H1 (cell line): Measurements from ENCODE around the gene USP54. TPM values are rescaled to one million over a fixed set of nuclear protein-coding genes. Genes with fewer than 3 reads are reported as not detected.

Source experiments
- EGR1 ChIP-seq: IDR thresholded peaks from 2 replicates; pipeline ENCODE4 v1.6.1; 2011; ENCODE audit warnings: low read depth, low read length, borderline replicate concordance
- EP300 ChIP-seq, 2 experiments: IDR thresholded peaks; 1 replicate in 1 of 2; 2 replicates in 1 of 2; pipeline ENCODE4 v1.6.1; 2011 to 2012; ENCODE audit warnings: low read depth in 2 of 2, low read length in 2 of 2, mild to moderate bottlenecking in 2 of 2, borderline replicate concordance in 1 of 2, inconsistent platforms in 1 of 2, moderate library complexity in 1 of 2
- EZH2 ChIP-seq: fragments of 200-600 bp; sonication (generic); IDR thresholded peaks from 2 replicates; pipeline ENCODE4 v1.7.1; 2012; ENCODE audit warnings: low read depth, mild to moderate bottlenecking, moderate library complexity, low read length, inconsistent platforms; ENCODE audit not compliant: severe bottlenecking
- KDM1A ChIP-seq: fragments of 200-600, 300-600 bp; sonication (generic); IDR thresholded peaks from 2 replicates; pipeline ENCODE4 v1.7.1; 2016; ENCODE audit warnings: mild to moderate bottlenecking, low read length, borderline replicate concordance
- SP2 ChIP-seq: IDR thresholded peaks from 2 replicates; pipeline ENCODE4 v1.6.1; 2012; ENCODE audit warnings: mild to moderate bottlenecking, low read length, inconsistent platforms
- polyA plus RNA-seq, 7 experiments: library from polyadenylated mRNA; depleted of rRNA in 3 of 7; stranded (reverse) in 5 of 7; unstranded in 2 of 7; fragments of >200 nt in 5 of 7; fragments of 200-250 nt in 2 of 7; gene quantifications; 1 replicate in 5 of 7; 2 replicates in 1 of 7; 4 replicates in 1 of 7; pipeline versions ENCODE4 v1.2.1 to v1.2.3, GENCODE V29; 2011 to 2013; ENCODE audit warnings: missing spikeins in 2 of 7, mixed read lengths in 2 of 7
- total RNA-seq: library from RNA; stranded (reverse); fragmentation: NEBNext Ultra II Directional; extraction: Animal tissue kit (Norgen Biotek cat#: 25700); gene quantifications from 2 replicates; pipeline ENCODE4 v1.2.1, GENCODE V29; 2021
- TF ChIP-seq, protein P1 (sequence below): fragments of 300-600 bp; sonication (generic); IDR thresholded peaks from 2 replicates; pipeline ENCODE4 v1.7.1; 2012; ENCODE audit warnings: low read length, moderate library complexity, mild to moderate bottlenecking, inconsistent platforms; ENCODE audit not compliant: insufficient replicate concordance
- TF ChIP-seq, protein P2 (sequence below): IDR thresholded peaks from 2 replicates; pipeline ENCODE4 v1.6.1; 2012; ENCODE audit warnings: low read length, inconsistent platforms

Gene USP54
- total and polyA plus RNA-seq, 2 of the 8 experiments (the other 6 are each of a cell fraction or from before 2014, with no cell fraction given) = 46.2 to 65.6 TPM

DNA sequence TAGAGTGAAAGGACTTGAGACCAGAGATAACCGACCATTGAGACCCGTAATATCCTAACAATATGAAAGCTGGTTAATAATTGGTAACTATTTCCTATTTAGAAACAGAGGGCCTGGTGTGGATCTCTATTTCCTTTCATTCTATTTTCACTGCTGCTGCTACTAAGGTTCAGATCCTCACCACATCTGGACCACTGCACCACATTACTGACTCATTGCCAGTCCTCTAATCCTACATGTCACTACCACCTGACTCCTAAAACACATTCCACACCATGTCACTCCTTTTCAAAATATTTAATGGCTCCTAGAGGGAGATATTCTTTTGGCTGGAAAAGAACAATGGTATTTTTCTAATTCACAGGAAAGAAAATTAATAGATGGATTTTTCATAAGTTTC, 6.4 kb downstream of the USP54 start (continued):
- TF ChIP-seq, protein P1, sequence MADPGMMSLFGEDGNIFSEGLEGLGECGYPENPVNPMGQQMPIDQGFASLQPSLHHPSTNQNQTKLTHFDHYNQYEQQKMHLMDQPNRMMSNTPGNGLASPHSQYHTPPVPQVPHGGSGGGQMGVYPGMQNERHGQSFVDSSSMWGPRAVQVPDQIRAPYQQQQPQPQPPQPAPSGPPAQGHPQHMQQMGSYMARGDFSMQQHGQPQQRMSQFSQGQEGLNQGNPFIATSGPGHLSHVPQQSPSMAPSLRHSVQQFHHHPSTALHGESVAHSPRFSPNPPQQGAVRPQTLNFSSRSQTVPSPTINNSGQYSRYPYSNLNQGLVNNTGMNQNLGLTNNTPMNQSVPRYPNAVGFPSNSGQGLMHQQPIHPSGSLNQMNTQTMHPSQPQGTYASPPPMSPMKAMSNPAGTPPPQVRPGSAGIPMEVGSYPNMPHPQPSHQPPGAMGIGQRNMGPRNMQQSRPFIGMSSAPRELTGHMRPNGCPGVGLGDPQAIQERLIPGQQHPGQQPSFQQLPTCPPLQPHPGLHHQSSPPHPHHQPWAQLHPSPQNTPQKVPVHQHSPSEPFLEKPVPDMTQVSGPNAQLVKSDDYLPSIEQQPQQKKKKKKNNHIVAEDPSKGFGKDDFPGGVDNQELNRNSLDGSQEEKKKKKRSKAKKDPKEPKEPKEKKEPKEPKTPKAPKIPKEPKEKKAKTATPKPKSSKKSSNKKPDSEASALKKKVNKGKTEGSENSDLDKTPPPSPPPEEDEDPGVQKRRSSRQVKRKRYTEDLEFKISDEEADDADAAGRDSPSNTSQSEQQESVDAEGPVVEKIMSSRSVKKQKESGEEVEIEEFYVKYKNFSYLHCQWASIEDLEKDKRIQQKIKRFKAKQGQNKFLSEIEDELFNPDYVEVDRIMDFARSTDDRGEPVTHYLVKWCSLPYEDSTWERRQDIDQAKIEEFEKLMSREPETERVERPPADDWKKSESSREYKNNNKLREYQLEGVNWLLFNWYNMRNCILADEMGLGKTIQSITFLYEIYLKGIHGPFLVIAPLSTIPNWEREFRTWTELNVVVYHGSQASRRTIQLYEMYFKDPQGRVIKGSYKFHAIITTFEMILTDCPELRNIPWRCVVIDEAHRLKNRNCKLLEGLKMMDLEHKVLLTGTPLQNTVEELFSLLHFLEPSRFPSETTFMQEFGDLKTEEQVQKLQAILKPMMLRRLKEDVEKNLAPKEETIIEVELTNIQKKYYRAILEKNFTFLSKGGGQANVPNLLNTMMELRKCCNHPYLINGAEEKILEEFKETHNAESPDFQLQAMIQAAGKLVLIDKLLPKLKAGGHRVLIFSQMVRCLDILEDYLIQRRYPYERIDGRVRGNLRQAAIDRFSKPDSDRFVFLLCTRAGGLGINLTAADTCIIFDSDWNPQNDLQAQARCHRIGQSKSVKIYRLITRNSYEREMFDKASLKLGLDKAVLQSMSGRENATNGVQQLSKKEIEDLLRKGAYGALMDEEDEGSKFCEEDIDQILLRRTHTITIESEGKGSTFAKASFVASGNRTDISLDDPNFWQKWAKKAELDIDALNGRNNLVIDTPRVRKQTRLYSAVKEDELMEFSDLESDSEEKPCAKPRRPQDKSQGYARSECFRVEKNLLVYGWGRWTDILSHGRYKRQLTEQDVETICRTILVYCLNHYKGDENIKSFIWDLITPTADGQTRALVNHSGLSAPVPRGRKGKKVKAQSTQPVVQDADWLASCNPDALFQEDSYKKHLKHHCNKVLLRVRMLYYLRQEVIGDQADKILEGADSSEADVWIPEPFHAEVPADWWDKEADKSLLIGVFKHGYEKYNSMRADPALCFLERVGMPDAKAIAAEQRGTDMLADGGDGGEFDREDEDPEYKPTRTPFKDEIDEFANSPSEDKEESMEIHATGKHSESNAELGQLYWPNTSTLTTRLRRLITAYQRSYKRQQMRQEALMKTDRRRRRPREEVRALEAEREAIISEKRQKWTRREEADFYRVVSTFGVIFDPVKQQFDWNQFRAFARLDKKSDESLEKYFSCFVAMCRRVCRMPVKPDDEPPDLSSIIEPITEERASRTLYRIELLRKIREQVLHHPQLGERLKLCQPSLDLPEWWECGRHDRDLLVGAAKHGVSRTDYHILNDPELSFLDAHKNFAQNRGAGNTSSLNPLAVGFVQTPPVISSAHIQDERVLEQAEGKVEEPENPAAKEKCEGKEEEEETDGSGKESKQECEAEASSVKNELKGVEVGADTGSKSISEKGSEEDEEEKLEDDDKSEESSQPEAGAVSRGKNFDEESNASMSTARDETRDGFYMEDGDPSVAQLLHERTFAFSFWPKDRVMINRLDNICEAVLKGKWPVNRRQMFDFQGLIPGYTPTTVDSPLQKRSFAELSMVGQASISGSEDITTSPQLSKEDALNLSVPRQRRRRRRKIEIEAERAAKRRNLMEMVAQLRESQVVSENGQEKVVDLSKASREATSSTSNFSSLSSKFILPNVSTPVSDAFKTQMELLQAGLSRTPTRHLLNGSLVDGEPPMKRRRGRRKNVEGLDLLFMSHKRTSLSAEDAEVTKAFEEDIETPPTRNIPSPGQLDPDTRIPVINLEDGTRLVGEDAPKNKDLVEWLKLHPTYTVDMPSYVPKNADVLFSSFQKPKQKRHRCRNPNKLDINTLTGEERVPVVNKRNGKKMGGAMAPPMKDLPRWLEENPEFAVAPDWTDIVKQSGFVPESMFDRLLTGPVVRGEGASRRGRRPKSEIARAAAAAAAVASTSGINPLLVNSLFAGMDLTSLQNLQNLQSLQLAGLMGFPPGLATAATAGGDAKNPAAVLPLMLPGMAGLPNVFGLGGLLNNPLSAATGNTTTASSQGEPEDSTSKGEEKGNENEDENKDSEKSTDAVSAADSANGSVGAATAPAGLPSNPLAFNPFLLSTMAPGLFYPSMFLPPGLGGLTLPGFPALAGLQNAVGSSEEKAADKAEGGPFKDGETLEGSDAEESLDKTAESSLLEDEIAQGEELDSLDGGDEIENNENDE = no peak
- TF ChIP-seq EP300 (IDR thresholded peaks at IDR 0.05; ENCODE audit: borderline replicate concordance in 1 of 2, low read depth in 2 of 2, low read length in 2 of 2) (no peak), SP2 (no peak), EGR1 (no peak), KDM1A (no peak), EZH2 (no peak)
- TF ChIP-seq, protein P2, sequence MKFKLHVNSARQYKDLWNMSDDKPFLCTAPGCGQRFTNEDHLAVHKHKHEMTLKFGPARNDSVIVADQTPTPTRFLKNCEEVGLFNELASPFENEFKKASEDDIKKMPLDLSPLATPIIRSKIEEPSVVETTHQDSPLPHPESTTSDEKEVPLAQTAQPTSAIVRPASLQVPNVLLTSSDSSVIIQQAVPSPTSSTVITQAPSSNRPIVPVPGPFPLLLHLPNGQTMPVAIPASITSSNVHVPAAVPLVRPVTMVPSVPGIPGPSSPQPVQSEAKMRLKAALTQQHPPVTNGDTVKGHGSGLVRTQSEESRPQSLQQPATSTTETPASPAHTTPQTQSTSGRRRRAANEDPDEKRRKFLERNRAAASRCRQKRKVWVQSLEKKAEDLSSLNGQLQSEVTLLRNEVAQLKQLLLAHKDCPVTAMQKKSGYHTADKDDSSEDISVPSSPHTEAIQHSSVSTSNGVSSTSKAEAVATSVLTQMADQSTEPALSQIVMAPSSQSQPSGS = no peak
- TF ChIP-seq, all 59 proteins: peak for 0
